Stimulated activated effector memory CD8-positive, alpha-beta T cell treated with anti-CD3 and anti-CD28 coated beads, Interleukin-12 subunit alpha, Interleukin-12 subunit beta, amount 100 ng/mL, for 72 hours (primary cell): Measurements from ENCODE around the gene CGRRF1.

Experiments
- ATAC-seq: fragments of 150-1000 bp; cut with Tn5 transposase; 2 replicates; pipeline ENCODE4 v1.10.0; 2021
- DNase-seq, 2 donors: peaks; one replicate each; pipeline ENCODE4 v3.0.0; 2021 to 2022; ENCODE audit warnings: low spot score in 2 of 2
- H3K27ac Mint-ChIP-seq: one replicate; pipeline ENCODE4 v1.8.0; 2022; ENCODE audit warnings: mild to moderate bottlenecking, mixed read lengths
- H3K36me3 Mint-ChIP-seq: one replicate; pipeline ENCODE4 v1.8.0; 2022; ENCODE audit warnings: mild to moderate bottlenecking, mixed read lengths
- H3K4me1 Mint-ChIP-seq: one replicate; pipeline ENCODE4 v1.8.0; 2022; ENCODE audit warnings: mixed read lengths
- H3K4me3 Mint-ChIP-seq: one replicate; pipeline ENCODE4 v1.8.0; 2022; ENCODE audit warnings: mild to moderate bottlenecking, mixed read lengths
- H3K9me3 Mint-ChIP-seq: one replicate; pipeline ENCODE4 v1.8.0; 2022; ENCODE audit warnings: mixed read lengths

CGRRF1 gene

GRCh38 chr14:54483846-54484245, 25.9 kb upstream of the CGRRF1 start:
- Mint-ChIP-seq H3K4me1 (peaks cover 48% of the 10 kb centered on the region), H3K4me3 (no peak overlapping the region), H3K36me3 (peaks cover 62% of the 10 kb centered on the region), H3K27ac (peak overlapping the region; percentile 14), H3K9me3 (no peaks in the 10 kb centered on the region)
- ATAC-seq, result no peak
- DNase-seq, result no peak

- no peaks in the 10 kb centered on the region for H3K9me3 Mint-ChIP-seq
- DNase-seq (no peak), ATAC-seq (no peak)
- H3K36me3 Mint-ChIP-seq, result peaks cover 45% of the 10 kb centered on the region
- H3K4me1 Mint-ChIP-seq, result peaks cover 59% of the 10 kb centered on the region
- peak overlapping the region; percentile 84 for H3K4me3 Mint-ChIP-seq
- H3K27ac Mint-ChIP-seq, result peak overlapping the region; percentile 43
These were observed 23.0 kb upstream of the CGRRF1 start for GRCh38 chr14:54486685-54487084.

DNA sequence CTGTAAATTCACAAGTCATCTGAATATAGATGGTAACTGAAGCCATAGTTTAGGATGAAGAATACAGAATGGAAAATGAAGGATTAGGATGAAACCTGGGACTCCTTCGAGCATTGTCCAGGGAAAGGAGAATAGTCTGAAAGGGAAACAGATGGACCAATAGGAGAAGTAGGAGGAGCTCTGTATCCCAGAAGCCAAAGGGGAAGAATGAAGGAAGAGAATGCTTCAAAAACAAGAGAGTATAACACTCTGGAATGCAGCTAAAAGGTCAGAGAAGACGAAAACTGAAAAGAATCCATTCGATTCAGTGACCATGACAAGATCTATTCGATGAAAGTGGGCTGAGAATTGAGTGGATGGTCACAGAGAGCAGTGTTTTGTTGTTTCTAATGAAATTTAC, 21.9 kb upstream of the CGRRF1 start:
- peaks cover 34% of the 10 kb centered on the region for H3K36me3 Mint-ChIP-seq
- peaks cover 57% of the 10 kb centered on the region for H3K4me1 Mint-ChIP-seq
- H3K9me3 Mint-ChIP-seq, result no peaks in the 10 kb centered on the region
- H3K4me3 Mint-ChIP-seq, result peak overlapping the region; percentile 84
- ATAC-seq (no peak), DNase-seq (no peak)
- peak overlapping the region; percentile 97 for H3K27ac Mint-ChIP-seq

DNA sequence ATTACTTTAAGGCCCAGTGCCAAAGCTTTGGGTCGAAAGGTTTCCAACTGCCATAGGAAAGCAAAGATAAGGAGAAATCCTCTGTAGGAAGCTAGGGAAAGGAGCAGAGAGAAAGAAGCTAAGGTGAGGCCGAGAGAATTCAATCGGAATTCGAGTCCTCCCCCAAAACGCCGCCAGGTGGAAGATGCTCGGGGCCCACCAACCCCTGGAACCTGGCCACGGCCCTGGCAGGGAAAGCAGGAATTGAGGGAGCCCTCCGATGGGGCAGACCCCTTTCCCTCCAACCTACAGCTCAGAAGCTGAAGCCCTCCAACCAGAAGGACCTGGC, 21.4 kb upstream of the CGRRF1 start:
- Mint-ChIP-seq H3K4me1 (peaks cover 52% of the 10 kb centered on the region), H3K27ac (peak overlapping the region; percentile 97), H3K9me3 (no peaks in the 10 kb centered on the region), H3K36me3 (peaks cover 29% of the 10 kb centered on the region), H3K4me3 (peak overlapping the region; percentile 84)
- no peak for ATAC-seq
- no peak for DNase-seq

GRCh38 chr14:54488646-54489317, 20.9 kb upstream of the CGRRF1 start, which contains the start of gene GMFB:
TSS of gene GMFB (minus strand) at chr14:54488980. CDS start at chr14:54488927, 53 bp downstream.
- peak within 1 kb of the TSS; percentile 84 for H3K4me3 Mint-ChIP-seq
- no peaks in the 10 kb centered on the region for H3K9me3 Mint-ChIP-seq
- ATAC-seq (peak; percentile 97), DNase-seq (peak; percentile 72 to 89)
- peaks cover 24% of the 10 kb centered on the region for H3K36me3 Mint-ChIP-seq
- peak within 1 kb of the TSS; percentile 97 for H3K27ac Mint-ChIP-seq
- H3K4me1 Mint-ChIP-seq, result peaks cover 50% of the 10 kb centered on the region

- Mint-ChIP-seq H3K27ac (peak overlapping the region; percentile 97), H3K36me3 (peaks cover 23% of the 10 kb centered on the region), H3K4me3 (peak overlapping the region; percentile 84), H3K4me1 (peaks cover 45% of the 10 kb centered on the region), H3K9me3 (no peaks in the 10 kb centered on the region)
- DNase-seq (no peak), ATAC-seq (no peak)
These were observed 20.4 kb upstream of the CGRRF1 start for GRCh38 chr14:54489318-54489683.

GRCh38 chr14:54489731-54490444, 19.8 kb upstream of the CGRRF1 start:
- Mint-ChIP-seq H3K9me3 (no peaks in the 10 kb centered on the region), H3K4me1 (peaks cover 39% of the 10 kb centered on the region), H3K36me3 (peaks cover 23% of the 10 kb centered on the region), H3K27ac (peak overlapping the region; percentile 97), H3K4me3 (peak overlapping the region; percentile 84)
- DNase-seq, result no peak
- ATAC-seq, result no peak

GRCh38 chr14:54490445-54491175, 19.1 kb upstream of the CGRRF1 start:
- H3K4me3 Mint-ChIP-seq, result peak overlapping the region; percentile 84
- DNase-seq (no peak), ATAC-seq (no peak)
- peaks cover 19% of the 10 kb centered on the region for H3K36me3 Mint-ChIP-seq
- no peak overlapping the region for H3K27ac Mint-ChIP-seq
- no peaks in the 10 kb centered on the region for H3K9me3 Mint-ChIP-seq
- peaks cover 32% of the 10 kb centered on the region for H3K4me1 Mint-ChIP-seq

DNA sequence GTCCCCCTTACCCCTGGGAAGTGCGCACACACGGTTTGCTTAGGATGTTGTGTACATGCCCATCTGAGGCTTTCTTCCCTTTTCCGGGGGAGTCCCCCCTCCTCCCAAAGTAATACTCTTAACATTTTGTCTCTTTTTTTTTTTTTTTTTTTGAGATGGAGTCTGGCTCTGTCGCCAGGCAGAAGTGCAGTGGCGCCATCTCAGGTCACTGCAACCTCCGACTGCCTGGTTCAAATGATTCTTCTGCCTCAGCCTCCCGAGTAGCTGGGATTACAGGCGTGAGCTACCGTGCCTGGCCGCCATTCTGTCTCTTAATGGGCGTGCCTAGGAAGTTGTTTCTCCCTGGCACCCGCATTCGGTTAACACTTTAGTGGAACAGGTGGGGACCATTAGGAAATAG, 16.4 kb upstream of the CGRRF1 start:
- H3K4me1 Mint-ChIP-seq, result peaks cover 11% of the 10 kb centered on the region
- ATAC-seq, result no peak
- no peaks in the 10 kb centered on the region for H3K9me3 Mint-ChIP-seq
- H3K36me3 Mint-ChIP-seq, result peaks cover 14% of the 10 kb centered on the region
- H3K27ac Mint-ChIP-seq, result no peak overlapping the region
- DNase-seq, result no peak
- H3K4me3 Mint-ChIP-seq, result no peak overlapping the region

- DNase-seq (no peak), ATAC-seq (no peak)
- Mint-ChIP-seq H3K4me1 (no peaks in the 10 kb centered on the region), H3K9me3 (no peaks in the 10 kb centered on the region), H3K4me3 (no peak overlapping the region), H3K27ac (no peak overlapping the region), H3K36me3 (no peaks in the 10 kb centered on the region)
These were observed 12.5 kb upstream of the CGRRF1 start for GRCh38 chr14:54497224-54497623.

DNA sequence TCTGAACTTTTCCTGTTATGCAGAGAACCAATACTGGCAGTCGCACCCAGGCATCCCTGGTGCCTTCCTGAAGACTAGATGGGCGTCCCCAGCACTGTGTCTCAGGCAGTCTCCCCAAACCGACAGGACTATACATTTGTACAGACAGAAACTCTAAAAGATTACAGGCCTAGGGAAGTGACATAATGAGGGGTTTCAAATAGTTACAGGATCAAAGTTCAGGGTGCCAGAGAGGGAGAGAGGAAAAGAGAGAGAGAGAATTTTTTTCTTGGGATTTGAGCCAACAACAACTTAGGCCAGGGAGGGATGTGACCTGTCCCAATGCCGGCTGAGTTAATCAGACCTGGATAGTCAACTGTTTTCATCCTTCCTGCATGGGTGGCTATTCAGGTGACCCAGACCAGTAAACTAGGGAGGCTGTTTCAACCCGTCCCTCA, 11.6 kb upstream of the CGRRF1 start:
- DNase-seq, result no peak
- ATAC-seq, result no peak
- no peak overlapping the region for H3K4me3 Mint-ChIP-seq
- no peaks in the 10 kb centered on the region for H3K36me3 Mint-ChIP-seq
- H3K9me3 Mint-ChIP-seq, result no peaks in the 10 kb centered on the region
- no peaks in the 10 kb centered on the region for H3K4me1 Mint-ChIP-seq
- H3K27ac Mint-ChIP-seq, result no peak overlapping the region

GRCh38 chr14:54498579-54498978, 11.1 kb upstream of the CGRRF1 start:
- no peaks in the 10 kb centered on the region for H3K4me1 Mint-ChIP-seq
- DNase-seq (no peak), ATAC-seq (no peak)
- no peak overlapping the region for H3K27ac Mint-ChIP-seq
- H3K36me3 Mint-ChIP-seq, result no peaks in the 10 kb centered on the region
- H3K4me3 Mint-ChIP-seq, result no peak overlapping the region
- no peaks in the 10 kb centered on the region for H3K9me3 Mint-ChIP-seq

DNA sequence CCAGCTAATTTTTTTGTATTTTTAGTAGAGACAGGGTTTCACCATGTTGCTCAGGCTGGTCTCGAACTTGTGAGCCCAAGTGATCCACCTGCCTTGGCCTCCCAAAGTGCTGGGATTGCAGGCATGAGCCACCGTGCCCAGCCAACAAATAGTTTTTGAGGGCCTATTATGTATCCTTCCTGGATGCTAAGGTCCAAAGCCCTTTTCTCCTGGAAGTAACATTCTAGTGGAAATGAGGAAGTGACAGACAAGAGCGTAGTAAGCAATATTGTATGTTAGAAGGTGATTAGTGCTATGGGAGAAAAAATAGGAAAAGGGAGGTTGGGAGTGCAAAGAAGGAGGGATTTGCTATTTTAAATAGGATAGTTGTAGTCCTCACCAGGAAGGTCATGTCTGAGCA, 9.0 kb upstream of the CGRRF1 start:
- H3K27ac Mint-ChIP-seq, result no peak overlapping the region
- no peak overlapping the region for H3K4me3 Mint-ChIP-seq
- DNase-seq (no peak), ATAC-seq (no peak)
- H3K4me1 Mint-ChIP-seq, result no peaks in the 10 kb centered on the region
- no peaks in the 10 kb centered on the region for H3K9me3 Mint-ChIP-seq
- H3K36me3 Mint-ChIP-seq, result no peaks in the 10 kb centered on the region

GRCh38 chr14:54501480-54501879, 8.2 kb upstream of the CGRRF1 start:
- Mint-ChIP-seq H3K4me3 (no peak overlapping the region), H3K36me3 (no peaks in the 10 kb centered on the region), H3K4me1 (no peaks in the 10 kb centered on the region), H3K27ac (no peak overlapping the region), H3K9me3 (no peaks in the 10 kb centered on the region)
- ATAC-seq (no peak), DNase-seq (no peak)

DNA sequence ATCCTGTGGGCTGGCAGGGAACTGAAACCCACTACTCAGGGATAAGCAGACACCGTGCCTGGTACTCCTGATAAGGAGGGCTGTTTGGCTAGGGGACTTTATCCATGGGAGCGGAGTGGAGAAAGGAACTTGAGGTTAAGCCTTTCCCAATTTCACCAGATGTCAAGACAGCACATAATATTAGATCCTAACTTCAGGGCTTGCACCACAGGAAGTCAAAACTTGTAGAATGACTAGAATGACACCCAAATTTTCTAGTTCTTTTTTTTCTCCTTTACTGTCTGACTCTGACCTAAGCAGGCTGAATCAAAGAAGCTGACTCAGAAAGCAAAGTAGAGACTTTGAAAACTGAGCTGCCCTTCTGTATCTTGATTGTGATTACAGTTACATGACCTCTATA, 7.1 kb upstream of the CGRRF1 start:
- Mint-ChIP-seq H3K4me1 (no peaks in the 10 kb centered on the region), H3K36me3 (no peaks in the 10 kb centered on the region), H3K9me3 (no peaks in the 10 kb centered on the region), H3K4me3 (no peak overlapping the region), H3K27ac (no peak overlapping the region)
- ATAC-seq, result peak; percentile 48
- DNase-seq, result no peak

DNA sequence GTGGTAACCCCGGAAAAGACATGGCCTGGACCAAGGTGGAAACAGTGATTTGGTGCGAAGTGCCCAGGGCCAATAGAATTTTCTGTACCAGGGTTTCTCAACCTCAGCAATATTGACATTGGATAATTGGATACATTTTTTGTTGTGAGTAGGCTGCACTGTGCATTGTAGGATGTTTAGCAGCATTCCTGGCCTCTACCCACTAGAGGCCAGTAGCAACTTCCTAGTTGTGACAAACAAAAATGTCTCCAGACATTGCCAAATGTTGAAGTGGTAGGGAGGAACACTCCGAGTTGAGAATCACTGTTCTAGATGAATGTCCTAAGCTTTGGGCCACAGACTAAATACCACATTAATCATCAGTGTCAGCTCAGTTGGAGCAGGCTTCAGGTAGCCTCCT, 6.2 kb upstream of the CGRRF1 start:
- ATAC-seq (no peak), DNase-seq (no peak)
- Mint-ChIP-seq H3K9me3 (no peaks in the 10 kb centered on the region), H3K4me3 (no peak overlapping the region), H3K36me3 (no peaks in the 10 kb centered on the region), H3K4me1 (no peaks in the 10 kb centered on the region), H3K27ac (no peak overlapping the region)
